Sigmoid colon (tissue), 7 donors: Measurements from ENCODE around the gene HSPG2. TPM values are rescaled to one million over a fixed set of nuclear protein-coding genes. Genes with fewer than 3 reads are reported as not detected.

Experiments used
- DNase-seq: peaks from one replicate; pipeline ENCODE4 v3.0.0-alpha.2; 2019
- H3K27ac ChIP-seq, 4 donors: fragments of 200-600 bp; sonication (generic); one replicate each; pipeline ENCODE4 v1.5.1; 2016 to 2019; ENCODE audit warnings: mild to moderate bottlenecking in 1 of 4
- H3K27me3 ChIP-seq, 3 donors: fragments of 200-600 bp; sonication (generic); one replicate each; pipeline ENCODE4 v1.5.1; 2019; ENCODE audit warnings: mild to moderate bottlenecking in 1 of 3
- H3K36me3 ChIP-seq, 4 donors: fragments of 200-600 bp; sonication (generic); one replicate each; pipeline ENCODE4 v1.5.1; 2016 to 2019
- H3K4me1 ChIP-seq, 4 donors: fragments of 200-600 bp; sonication (generic); one replicate each; pipeline ENCODE4 v1.5.1; 2017 to 2019
- H3K4me3 ChIP-seq, 4 donors: fragments of 200-600 bp; sonication (generic); one replicate each; pipeline ENCODE4 v1.5.1; 2017 to 2019; ENCODE audit warnings: mild to moderate bottlenecking in 2 of 4, moderate library complexity in 1 of 4
- H3K9me3 ChIP-seq, 4 donors: fragments of 200-600 bp in 3 of 4; sonication (generic) in 3 of 4; one replicate each; pipeline versions ENCODE4 v1.5.1 to v1.6.1; 2013 to 2019
- EP300 ChIP-seq, 4 donors: sonication (generic); formaldehyde crosslinking; IDR thresholded peaks; one replicate each; pipeline ENCODE4 v1.6.1; 2017; ENCODE audit warnings: antibody characterized with exemption in 4 of 4
- POLR2A ChIP-seq, 2 donors: fragments of 450-650 bp; IDR thresholded peaks; one replicate each; pipeline ENCODE4 v1.6.1; 2016; ENCODE audit warnings: antibody characterized with exemption in 2 of 2, mild to moderate bottlenecking in 2 of 2, moderate library complexity in 2 of 2
- POLR2AphosphoS5 ChIP-seq, 4 donors: sonication (generic); formaldehyde crosslinking; IDR thresholded peaks; one replicate each; pipeline ENCODE4 v1.6.1; 2017; ENCODE audit warnings: antibody characterized with exemption in 4 of 4
- WGBS, 2 donors: extraction: QIAGEN DNeasy Blood & Tissue Kit; methylation state at CpG; one replicate each; pipeline ENCODE4 v1.1.7; 2013; 5-methylcytosine and 5-hydroxymethylcytosine counted together
- intact Hi-C: fragments of 100-400 bp; cut with DNase I; formaldehyde crosslinking; loops from one replicate; pipeline ENCODE4 v1.15.1; 2023
- polyA plus RNA-seq, 3 donors: library from polyadenylated mRNA; stranded (reverse); fragments of 200-250 nt; gene quantifications; one replicate each; pipeline ENCODE4 v1.2.3, GENCODE V29; 2013
- total RNA-seq, 4 donors: library from RNA; depleted of rRNA; stranded (reverse); fragments of >200 nt; gene quantifications; one replicate each; pipeline ENCODE4 v1.1.0, GENCODE V29; 2016
- TF ChIP-seq, protein P1 (sequence below), 4 experiments: fragments of 450-650 bp in 3 of 4; fragments of 200-600 bp in 1 of 4; IDR thresholded peaks; one replicate each; pipeline ENCODE4 v1.5.1; 2016 to 2019; ENCODE audit warnings: antibody characterized with exemption in 4 of 4, mild to moderate bottlenecking in 3 of 4, moderate library complexity in 2 of 4
- donor health status: healthy with polysubstance abuse.
- donor health status: Bipolar disorder and iron deficiency.
- donor health status: healthy.

The HSPG2 gene
- total and polyA plus RNA-seq, 7 donors: 6.0 to 761 (median 104) TPM

GRCh38 chr1:21931171-21932093, 5.7 kb downstream of the HSPG2 start:
- H3K4me3 ChIP-seq: peak overlapping the region in 3 of 4 donors; percentile 2 to 27 (median 8)
- H3K9me3 ChIP-seq: no peaks in the 10 kb centered on the region
- peak overlapping the region; percentile 90 to 99 (median 98) for H3K27ac ChIP-seq
- TF ChIP-seq, protein P1, sequence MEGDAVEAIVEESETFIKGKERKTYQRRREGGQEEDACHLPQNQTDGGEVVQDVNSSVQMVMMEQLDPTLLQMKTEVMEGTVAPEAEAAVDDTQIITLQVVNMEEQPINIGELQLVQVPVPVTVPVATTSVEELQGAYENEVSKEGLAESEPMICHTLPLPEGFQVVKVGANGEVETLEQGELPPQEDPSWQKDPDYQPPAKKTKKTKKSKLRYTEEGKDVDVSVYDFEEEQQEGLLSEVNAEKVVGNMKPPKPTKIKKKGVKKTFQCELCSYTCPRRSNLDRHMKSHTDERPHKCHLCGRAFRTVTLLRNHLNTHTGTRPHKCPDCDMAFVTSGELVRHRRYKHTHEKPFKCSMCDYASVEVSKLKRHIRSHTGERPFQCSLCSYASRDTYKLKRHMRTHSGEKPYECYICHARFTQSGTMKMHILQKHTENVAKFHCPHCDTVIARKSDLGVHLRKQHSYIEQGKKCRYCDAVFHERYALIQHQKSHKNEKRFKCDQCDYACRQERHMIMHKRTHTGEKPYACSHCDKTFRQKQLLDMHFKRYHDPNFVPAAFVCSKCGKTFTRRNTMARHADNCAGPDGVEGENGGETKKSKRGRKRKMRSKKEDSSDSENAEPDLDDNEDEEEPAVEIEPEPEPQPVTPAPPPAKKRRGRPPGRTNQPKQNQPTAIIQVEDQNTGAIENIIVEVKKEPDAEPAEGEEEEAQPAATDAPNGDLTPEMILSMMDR (IDR thresholded peaks at IDR 0.05): no peak
- TF ChIP-seq POLR2AphosphoS5 (IDR thresholded peaks at IDR 0.05) (peak in 3 of 4 donors; percentile 64 to 76 (median 67)), EP300 (IDR thresholded peaks at IDR 0.05) (peak in 1 of 4 donors; percentile 57), POLR2A (IDR thresholded peaks at IDR 0.05) (no peak)
- H3K27me3 ChIP-seq: no peaks in the 10 kb centered on the region
- DNase-seq: peak; percentile 92
- H3K4me1 ChIP-seq: peaks cover 0 to 96% (median 91%) of the 10 kb centered on the region in 4 donors
- no peaks in the 10 kb centered on the region for H3K36me3 ChIP-seq
- intact Hi-C loops: loop anchor here (2.0 to 10.0 kb wide), 2 partner anchors 23 to 597 kb away; no protein-coding TSS in a partner anchor
- 28 to 59% methylated on average over 16 of the region's 16 CpGs for WGBS, 2 donors

DNA sequence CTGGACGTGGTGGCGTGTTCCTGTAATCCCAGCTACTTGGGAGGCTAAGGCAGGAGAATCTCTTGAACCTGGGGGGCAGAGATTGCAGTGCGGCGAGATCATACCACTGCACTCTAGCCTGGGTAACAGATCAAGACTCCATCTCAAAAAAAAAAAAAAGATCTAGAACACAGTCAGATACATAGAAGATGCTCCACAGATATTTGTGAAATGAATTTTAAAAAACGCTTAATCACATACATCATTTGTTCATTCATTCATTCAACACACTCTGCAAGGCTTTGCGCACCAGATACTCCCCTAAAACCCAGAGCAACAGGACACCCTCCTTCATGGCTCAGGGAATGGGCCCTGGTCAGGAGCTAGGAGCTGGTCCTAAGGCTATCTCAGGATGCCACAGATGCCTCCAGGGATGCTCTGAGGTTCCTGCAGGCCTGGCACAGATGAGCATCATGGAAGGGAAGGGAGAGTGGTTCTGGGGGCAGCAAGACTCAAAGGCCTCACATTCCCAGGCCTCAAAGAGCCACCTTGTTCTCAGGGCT, 6.4 kb downstream of the HSPG2 start:
- 93 to 94% methylated on average over 6 of the region's 6 CpGs for WGBS, 2 donors
- Histone ChIP-seq H3K36me3 (no peaks in the 10 kb centered on the region), H3K4me1 (peaks cover 0 to 98% (median 95%) of the 10 kb centered on the region in 4 donors), H3K27ac (peak overlapping the region; percentile 90 to 99 (median 98)), H3K4me3 (peak overlapping the region in 1 of 4 donors; percentile 27), H3K27me3 (no peaks in the 10 kb centered on the region), H3K9me3 (no peaks in the 10 kb centered on the region)
- TF ChIP-seq, protein P1 (IDR thresholded peaks at IDR 0.05): no peak
- TF ChIP-seq EP300 (IDR thresholded peaks at IDR 0.05) (no peak), POLR2AphosphoS5 (IDR thresholded peaks at IDR 0.05) (no peak), POLR2A (IDR thresholded peaks at IDR 0.05) (no peak)
- no peak for DNase-seq
- intact Hi-C loops: loop anchor here (10.0 kb wide), 1 partner anchor 596 kb away; no protein-coding TSS in a partner anchor

- peaks cover 0 to 98% (median 95%) of the 10 kb centered on the region in 4 donors for H3K4me1 ChIP-seq
- H3K4me3 ChIP-seq: no peak overlapping the region
- DNase-seq: no peak
- intact Hi-C loops: loop anchor here (10.0 kb wide), 1 partner anchor 595 kb away; no protein-coding TSS in a partner anchor
- no peaks in the 10 kb centered on the region for H3K36me3 ChIP-seq
- peak in 3 of 4 donors; percentile 2 to 33 (median 11) for TF ChIP-seq POLR2AphosphoS5 (IDR thresholded peaks at IDR 0.05)
- TF ChIP-seq, protein P1 (IDR thresholded peaks at IDR 0.05): no peak
- WGBS, 2 donors: 32 to 61% methylated on average over 8 of the region's 8 CpGs
- no peaks in the 10 kb centered on the region for H3K9me3 ChIP-seq
- no peaks in the 10 kb centered on the region for H3K27me3 ChIP-seq
- peak overlapping the region; percentile 90 to 99 (median 98) for H3K27ac ChIP-seq
These were observed 7.0 kb downstream of the HSPG2 start for GRCh38 chr1:21930080-21930571.

DNA sequence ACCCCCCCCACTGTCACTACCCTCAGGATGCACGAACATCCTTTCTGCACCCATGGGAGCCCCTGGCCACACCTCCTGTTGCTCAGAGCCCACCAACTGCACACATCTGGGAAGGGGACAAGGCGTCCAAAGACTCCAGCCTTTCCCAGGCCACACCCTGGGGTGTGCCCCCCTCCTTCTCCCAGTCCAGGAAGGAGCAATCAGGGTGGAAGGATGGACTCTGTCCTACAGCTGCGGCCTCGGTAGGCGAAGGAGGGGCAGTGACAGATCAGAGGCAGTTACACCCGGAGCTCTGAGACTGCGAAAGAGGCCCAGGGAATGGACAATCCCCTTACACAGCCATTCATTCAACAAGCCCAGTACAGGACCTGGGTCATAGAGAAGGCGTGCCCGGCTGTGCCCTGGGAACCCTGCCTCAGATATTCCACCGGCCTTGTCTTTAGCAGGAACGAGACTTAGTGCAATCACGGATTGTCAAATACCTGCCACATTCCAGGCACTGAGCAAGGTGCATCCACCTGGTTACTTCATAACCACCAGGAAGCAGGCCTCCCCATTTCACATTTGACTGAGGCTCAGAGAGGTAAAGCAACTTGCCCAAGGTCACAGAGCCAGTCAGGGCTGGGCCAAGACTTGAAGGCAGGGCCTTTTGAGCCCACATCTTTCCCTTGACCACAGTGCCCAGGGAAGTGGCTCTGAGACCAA, 9.4 kb downstream of the HSPG2 start:
- peaks cover 0 to 98% (median 96%) of the 10 kb centered on the region in 4 donors for H3K4me1 ChIP-seq
- 10 to 50% methylated on average over 12 of the region's 12 CpGs for WGBS, 2 donors

More for the DNA sequence above, 9.4 kb downstream of the HSPG2 start:
- peak; percentile 90 for DNase-seq
- Histone ChIP-seq H3K9me3 (no peaks in the 10 kb centered on the region), H3K4me3 (no peak overlapping the region), H3K27ac (peak overlapping the region; percentile 90 to 99 (median 98)), H3K27me3 (no peaks in the 10 kb centered on the region), H3K36me3 (no peaks in the 10 kb centered on the region)
- intact Hi-C loops: no loop called here
- TF ChIP-seq POLR2AphosphoS5 (IDR thresholded peaks at IDR 0.05) (peak; percentile 8 to 62 (median 50)), POLR2A (IDR thresholded peaks at IDR 0.05) (no peak)
